ENCODE data around the gene TRIM9.

TRIM9 gene

GRCh38 chr14:51116682-51117081, 21.8 kb upstream of the TRIM9 start:
- Histone ChIP-seq H3K23ac (ENCODE audit: low read length in 2 of 2) (no peak overlapping the region), H2BK12ac (ENCODE audit: low read length in 2 of 2) (no peak overlapping the region), H3K4me1 (ENCODE audit: control insufficient read depth, insufficient read depth, low read depth, low read length) (no peaks in the 10 kb centered on the region), H2AFZ (ENCODE audit: low read depth, low read length) (no peak overlapping the region), H3K4ac (ENCODE audit: low read depth in 1 of 2, low read length in 2 of 2) (no peak overlapping the region), H4K91ac (ENCODE audit: low read length) (no peak overlapping the region), H3K9ac (ENCODE audit: low read length) (no peak overlapping the region), H3K18ac (ENCODE audit: low read depth in 1 of 2, low read length in 2 of 2) (no peak overlapping the region), H2BK15ac (ENCODE audit: low read depth, poor library complexity, severe bottlenecking) (no peak overlapping the region), H3K14ac (ENCODE audit: low read length in 2 of 2) (no peak overlapping the region), H2AK5ac (ENCODE audit: low read length, severe bottlenecking) (no peak overlapping the region), H2BK120ac (ENCODE audit: low read depth, low read length) (no peak overlapping the region), H3K9me3 (ENCODE audit: control insufficient read depth, low read length) (no peaks in the 10 kb centered on the region), H3K36me3 (ENCODE audit: control insufficient read depth in 1 of 2, insufficient read depth in 2 of 2, low read depth in 1 of 2, low read length in 2 of 2) (no peaks in the 10 kb centered on the region), H3K27me3 (ENCODE audit: control insufficient read depth in 1 of 2, insufficient read depth in 1 of 2, low read length in 2 of 2) (peaks cover 0 to 3% of the 10 kb centered on the region in 2 experiments), H2BK5ac (ENCODE audit: low read depth, low read length, poor library complexity, severe bottlenecking) (no peak overlapping the region), H3K4me3 (ENCODE audit: insufficient read depth in 1 of 2, low read depth in 1 of 2, low read length in 2 of 2) (no peak overlapping the region), H3K4me2 (ENCODE audit: low read length, poor library complexity, severe bottlenecking) (no peak overlapping the region), H3K79me1 (replicated peaks; ENCODE audit: low read length, poor library complexity, severe bottlenecking) (no peaks in the 10 kb centered on the region), H3K27ac (ENCODE audit: low read length, poor library complexity, severe bottlenecking) (no peak overlapping the region), H4K8ac (ENCODE audit: low read length) (no peak overlapping the region)
- DNase-seq: no peak
- WGBS: 100% methylated on average over 1 of the region's 1 CpG

GRCh38 chr14:51109651-51110050, 14.7 kb upstream of the TRIM9 start:
- Histone ChIP-seq H2AK5ac (ENCODE audit: low read length, severe bottlenecking) (no peak overlapping the region), H3K79me1 (replicated peaks; ENCODE audit: low read length, poor library complexity, severe bottlenecking) (no peaks in the 10 kb centered on the region), H3K4me3 (ENCODE audit: insufficient read depth in 1 of 2, low read depth in 1 of 2, low read length in 2 of 2) (no peak overlapping the region), H2BK15ac (ENCODE audit: low read depth, poor library complexity, severe bottlenecking) (no peak overlapping the region), H4K91ac (ENCODE audit: low read length) (no peak overlapping the region), H3K9ac (ENCODE audit: low read length) (no peak overlapping the region), H3K36me3 (ENCODE audit: control insufficient read depth in 1 of 2, insufficient read depth in 2 of 2, low read depth in 1 of 2, low read length in 2 of 2) (no peaks in the 10 kb centered on the region), H3K18ac (ENCODE audit: low read depth in 1 of 2, low read length in 2 of 2) (no peak overlapping the region), H3K23ac (ENCODE audit: low read length in 2 of 2) (no peak overlapping the region), H3K4me1 (ENCODE audit: control insufficient read depth, insufficient read depth, low read depth, low read length) (no peaks in the 10 kb centered on the region), H4K8ac (ENCODE audit: low read length) (no peak overlapping the region), H2AFZ (ENCODE audit: low read depth, low read length) (no peak overlapping the region), H2BK5ac (ENCODE audit: low read depth, low read length, poor library complexity, severe bottlenecking) (no peak overlapping the region), H3K27me3 (ENCODE audit: control insufficient read depth in 1 of 2, insufficient read depth in 1 of 2, low read length in 2 of 2) (peaks cover 0 to 3% of the 10 kb centered on the region in 2 experiments), H3K4me2 (ENCODE audit: low read length, poor library complexity, severe bottlenecking) (no peak overlapping the region), H2BK120ac (ENCODE audit: low read depth, low read length) (no peak overlapping the region), H3K27ac (ENCODE audit: low read length, poor library complexity, severe bottlenecking) (no peak overlapping the region), H3K9me3 (ENCODE audit: control insufficient read depth, low read length) (no peaks in the 10 kb centered on the region), H3K4ac (ENCODE audit: low read depth in 1 of 2, low read length in 2 of 2) (no peak overlapping the region), H3K14ac (ENCODE audit: low read length in 2 of 2) (no peak overlapping the region), H2BK12ac (ENCODE audit: low read length in 2 of 2) (no peak overlapping the region)
- WGBS: 82% methylated on average over 1 of the region's 3 CpGs
- DNase-seq: no peak

- Histone ChIP-seq H3K79me1 (replicated peaks; ENCODE audit: low read length, poor library complexity, severe bottlenecking) (no peaks in the 10 kb centered on the region), H3K4me2 (ENCODE audit: low read length, poor library complexity, severe bottlenecking) (no peak overlapping the region), H3K4me1 (ENCODE audit: control insufficient read depth, insufficient read depth, low read depth, low read length) (no peaks in the 10 kb centered on the region), H4K91ac (ENCODE audit: low read length) (no peak overlapping the region), H3K23ac (ENCODE audit: low read length in 2 of 2) (no peak overlapping the region), H3K27ac (ENCODE audit: low read length, poor library complexity, severe bottlenecking) (no peak overlapping the region), H2BK120ac (ENCODE audit: low read depth, low read length) (no peak overlapping the region), H3K14ac (ENCODE audit: low read length in 2 of 2) (no peak overlapping the region), H2BK15ac (ENCODE audit: low read depth, poor library complexity, severe bottlenecking) (no peak overlapping the region), H3K36me3 (ENCODE audit: control insufficient read depth in 1 of 2, insufficient read depth in 2 of 2, low read depth in 1 of 2, low read length in 2 of 2) (no peaks in the 10 kb centered on the region), H2AK5ac (ENCODE audit: low read length, severe bottlenecking) (no peak overlapping the region), H4K8ac (ENCODE audit: low read length) (no peak overlapping the region), H3K27me3 (ENCODE audit: control insufficient read depth in 1 of 2, insufficient read depth in 1 of 2, low read length in 2 of 2) (no peaks in the 10 kb centered on the region), H3K9me3 (ENCODE audit: control insufficient read depth, low read length) (no peaks in the 10 kb centered on the region), H3K18ac (ENCODE audit: low read depth in 1 of 2, low read length in 2 of 2) (no peak overlapping the region), H3K4me3 (ENCODE audit: insufficient read depth in 1 of 2, low read depth in 1 of 2, low read length in 2 of 2) (no peak overlapping the region), H3K4ac (ENCODE audit: low read depth in 1 of 2, low read length in 2 of 2) (no peak overlapping the region), H3K9ac (ENCODE audit: low read length) (no peak overlapping the region), H2BK12ac (ENCODE audit: low read length in 2 of 2) (no peak overlapping the region), H2BK5ac (ENCODE audit: low read depth, low read length, poor library complexity, severe bottlenecking) (no peak overlapping the region), H2AFZ (ENCODE audit: low read depth, low read length) (no peak overlapping the region)
- DNase-seq: no peak
- WGBS: no CpG with 5 or more reads among the region's 1 CpG
Measured at GRCh38 chr14:51107801-51108200, 12.9 kb upstream of the TRIM9 start.

GRCh38 chr14:51104467-51104866, 9.6 kb upstream of the TRIM9 start:
- H3K9me3 ChIP-seq (ENCODE audit: control insufficient read depth, low read length): no peaks in the 10 kb centered on the region
- no peak overlapping the region for H2BK15ac ChIP-seq (ENCODE audit: low read depth, poor library complexity, severe bottlenecking)
- H2BK12ac ChIP-seq (ENCODE audit: low read length in 2 of 2): no peak overlapping the region
- H3K27ac ChIP-seq (ENCODE audit: low read length, poor library complexity, severe bottlenecking): no peak overlapping the region
- H3K4me1 ChIP-seq (ENCODE audit: control insufficient read depth, insufficient read depth, low read depth, low read length): no peaks in the 10 kb centered on the region
- no peak overlapping the region for H4K8ac ChIP-seq (ENCODE audit: low read length)
- H4K91ac ChIP-seq (ENCODE audit: low read length): no peak overlapping the region
- H2BK5ac ChIP-seq (ENCODE audit: low read depth, low read length, poor library complexity, severe bottlenecking): no peak overlapping the region
- no peak overlapping the region for H2AFZ ChIP-seq (ENCODE audit: low read depth, low read length)
- H3K4me2 ChIP-seq (ENCODE audit: low read length, poor library complexity, severe bottlenecking): no peak overlapping the region
- H2AK5ac ChIP-seq (ENCODE audit: low read length, severe bottlenecking): no peak overlapping the region
- no peak overlapping the region for H3K23ac ChIP-seq (ENCODE audit: low read length in 2 of 2)
- no peak overlapping the region for H3K9ac ChIP-seq (ENCODE audit: low read length)
- no peaks in the 10 kb centered on the region for H3K27me3 ChIP-seq (ENCODE audit: control insufficient read depth in 1 of 2, insufficient read depth in 1 of 2, low read length in 2 of 2)
- no peak overlapping the region for H3K4ac ChIP-seq (ENCODE audit: low read depth in 1 of 2, low read length in 2 of 2)
- no peak overlapping the region for H2BK120ac ChIP-seq (ENCODE audit: low read depth, low read length)
- no peak for DNase-seq
- no peak overlapping the region for H3K18ac ChIP-seq (ENCODE audit: low read depth in 1 of 2, low read length in 2 of 2)
- H3K79me1 ChIP-seq (replicated peaks; ENCODE audit: low read length, poor library complexity, severe bottlenecking): no peaks in the 10 kb centered on the region
- no peak overlapping the region for H3K4me3 ChIP-seq (ENCODE audit: insufficient read depth in 1 of 2, low read depth in 1 of 2, low read length in 2 of 2)
- no peaks in the 10 kb centered on the region for H3K36me3 ChIP-seq (ENCODE audit: control insufficient read depth in 1 of 2, insufficient read depth in 2 of 2, low read depth in 1 of 2, low read length in 2 of 2)
- H3K14ac ChIP-seq (ENCODE audit: low read length in 2 of 2): no peak overlapping the region

Data from mesenchymal stem cell (in vitro differentiated cells and primary cell).